Bronchus fibroblast of lung (primary cell): ENCODE measurements around the gene KLF11. TPM values are rescaled to one million over a fixed set of nuclear protein-coding genes. Genes with fewer than 3 reads are reported as not detected.

Experiments
- total RNA-seq: library from RNA; depleted of rRNA; stranded (reverse); fragments of >200 nt; gene quantifications from 2 replicates; pipeline ENCODE4 v1.2.3, GENCODE V29; 2015

The KLF11 gene
- 3.5 and 3.7 TPM in 2 replicates for total RNA-seq

DNA sequence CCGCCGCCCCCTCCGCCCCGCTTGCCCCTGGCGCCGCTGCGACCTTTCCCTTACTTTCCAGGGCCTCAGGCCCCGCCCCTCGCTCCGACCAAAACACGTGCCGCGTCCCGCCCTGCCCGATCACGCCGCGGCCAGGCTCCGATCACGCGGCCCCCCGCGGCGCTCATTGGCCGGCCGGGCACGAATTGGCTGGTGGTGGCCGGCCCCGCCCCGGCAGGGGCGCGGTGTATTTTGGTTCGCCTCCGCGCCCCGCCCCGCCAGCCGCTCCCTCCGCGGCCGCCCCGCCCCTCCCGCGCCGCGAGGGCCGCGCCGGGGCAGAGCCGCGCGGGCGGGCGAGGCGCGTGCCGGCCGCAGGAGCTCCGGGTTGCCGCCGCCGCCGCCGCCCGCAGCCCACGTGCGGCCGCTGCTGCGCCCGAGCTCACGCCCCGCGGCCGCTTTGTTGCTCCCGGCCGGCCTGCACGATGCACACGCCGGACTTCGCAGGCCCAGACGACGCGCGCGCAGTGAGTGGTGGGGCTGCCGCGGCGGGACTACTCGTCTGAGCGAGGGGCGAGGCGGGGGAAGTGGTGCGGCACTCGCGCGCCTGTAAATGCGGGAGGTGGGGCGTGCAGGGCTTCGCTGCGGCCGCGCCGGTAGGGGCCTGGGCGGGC is at the start of gene KLF11:
Gene KLF11 (plus strand): TSS at position 295 of the 650 bp plus-strand sequence. CDS start 167 bp downstream, at position 462.

DNA sequence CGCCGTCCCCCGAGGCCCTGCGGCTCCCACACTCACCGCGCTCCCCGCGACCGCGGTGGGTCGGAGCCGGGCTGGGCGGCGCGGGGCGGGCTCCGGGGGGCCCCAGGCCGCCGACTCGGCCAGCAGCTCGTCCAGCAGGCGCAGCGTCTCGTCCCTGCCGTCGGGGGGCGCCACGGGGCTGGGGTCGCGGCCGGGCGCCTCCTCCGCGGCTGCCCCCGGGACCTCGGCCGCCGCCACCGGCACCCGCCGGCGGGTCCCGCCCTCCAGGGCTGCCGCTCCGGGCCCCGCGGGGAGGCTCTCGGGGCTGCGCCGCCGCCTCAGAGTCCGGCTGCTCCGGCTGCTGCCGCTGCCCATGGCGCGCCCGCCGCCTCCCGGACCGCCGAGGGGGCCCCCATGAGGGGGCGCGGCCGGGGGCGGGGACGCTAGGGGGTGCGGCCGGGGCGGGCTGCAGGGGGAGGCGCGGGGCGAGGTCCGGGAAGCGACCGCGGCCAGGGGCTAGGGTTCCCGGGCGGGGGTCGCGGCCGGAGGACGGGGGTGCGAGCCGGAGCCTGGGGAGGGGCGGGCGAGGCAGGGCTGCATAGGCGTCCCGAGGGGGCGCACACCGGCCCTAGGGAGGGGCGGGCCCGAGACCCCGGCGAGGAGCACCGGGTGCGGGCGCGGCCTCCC is 36.7 kb downstream of the KLF11 start, which contains the start of gene CYS1:
Gene CYS1 (minus strand): TSS at position 542 of the 666 bp plus-strand sequence. CDS start 188 bp downstream, at position 354.

Other genes with a start within 250 kb of the KLF11 start
- gene TAF1B, start 200.1 kb upstream of the KLF11 start, total RNA-seq, result 5.4 and 10.3 TPM in 2 replicates
- 0.50 and 0.74 TPM in 2 replicates for gene GRHL1, start 91.9 kb upstream of the KLF11 start, total RNA-seq
- gene CYS1, start 36.9 kb downstream of the KLF11 start, total RNA-seq, result 0.30 and 0.50 TPM in 2 replicates
- gene RRM2, start 79.2 kb downstream of the KLF11 start, total RNA-seq, result 140 and 186 TPM in 2 replicates